ENCODE results near the gene PRDX5.

Gene PRDX5

DNA sequence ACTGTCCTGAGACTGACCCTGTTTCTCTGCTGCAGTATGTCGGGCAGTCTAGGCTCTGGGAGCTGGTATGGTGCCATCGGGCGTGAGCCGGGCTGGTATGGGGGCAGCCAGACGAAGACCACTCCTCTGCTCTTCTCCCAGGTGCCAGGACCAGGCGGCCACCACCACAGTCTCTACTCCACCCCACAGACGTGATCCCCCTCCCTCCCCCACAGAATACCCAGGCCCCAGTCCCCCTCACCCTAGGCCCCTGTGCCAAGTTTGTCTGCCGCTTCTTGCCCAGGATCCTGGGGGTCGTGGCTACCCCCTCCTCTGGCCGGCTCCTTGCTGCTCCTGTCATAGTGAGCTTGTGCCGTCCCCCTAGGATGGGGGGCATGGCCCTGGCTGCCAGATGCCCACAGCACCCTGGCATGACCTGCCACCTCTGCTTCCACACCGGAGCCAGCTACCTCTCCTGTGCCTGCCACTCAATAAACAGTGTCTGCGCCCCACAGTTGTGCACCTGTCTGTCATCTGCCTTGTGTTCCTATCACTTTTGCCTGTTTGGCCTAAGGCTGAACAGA, 28.8 kb upstream of the PRDX5 start:
- DNase-seq (ENCODE audit: low read depth in 2 of 2) = no peak

DNA sequence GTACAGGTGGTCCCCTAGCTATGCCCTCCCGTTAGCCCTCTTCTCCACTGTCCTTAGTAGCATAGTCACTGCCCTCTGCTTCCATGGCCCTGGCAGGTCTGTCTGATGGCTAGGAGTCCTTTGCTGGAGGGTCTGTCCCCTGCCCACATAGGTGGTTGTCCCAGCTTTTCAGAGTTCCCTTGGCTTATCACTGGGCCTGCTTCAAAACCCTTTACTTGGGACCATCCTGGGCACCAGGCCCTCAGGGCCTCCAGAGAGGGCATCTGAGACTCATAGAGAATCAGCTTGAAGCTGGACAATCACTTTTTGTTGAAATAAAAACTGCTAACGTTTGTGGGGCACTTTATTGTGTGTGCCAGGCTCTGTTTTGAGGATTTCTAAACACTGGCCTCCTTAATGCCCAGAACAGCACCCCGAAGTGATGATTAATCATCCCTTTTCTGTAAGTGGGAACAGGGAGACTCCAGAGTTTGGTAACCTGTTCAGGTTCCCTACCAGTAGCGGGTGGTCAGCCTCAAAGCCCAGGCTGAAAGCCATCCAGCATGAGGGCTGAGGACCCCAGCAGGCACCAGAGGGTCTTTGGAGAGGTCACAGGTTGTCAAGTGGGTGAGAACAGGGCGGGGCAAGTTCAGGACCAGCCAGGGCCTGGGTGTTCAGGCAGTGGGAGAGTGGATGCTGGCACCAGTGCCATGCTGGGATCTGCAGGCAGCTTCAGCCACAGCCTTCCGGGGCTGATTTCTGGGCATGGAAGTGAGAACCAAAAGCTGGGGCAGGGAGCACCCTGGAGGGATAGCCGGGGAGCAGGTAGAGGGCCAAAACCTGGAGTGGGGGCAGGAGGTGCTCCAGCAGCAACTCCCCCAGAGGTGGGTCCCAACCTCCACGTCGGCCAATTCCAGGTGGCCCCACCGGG, 27.3 kb upstream of the PRDX5 start:
- DNase-seq (ENCODE audit: low read depth in 2 of 2) = no peak

DNA sequence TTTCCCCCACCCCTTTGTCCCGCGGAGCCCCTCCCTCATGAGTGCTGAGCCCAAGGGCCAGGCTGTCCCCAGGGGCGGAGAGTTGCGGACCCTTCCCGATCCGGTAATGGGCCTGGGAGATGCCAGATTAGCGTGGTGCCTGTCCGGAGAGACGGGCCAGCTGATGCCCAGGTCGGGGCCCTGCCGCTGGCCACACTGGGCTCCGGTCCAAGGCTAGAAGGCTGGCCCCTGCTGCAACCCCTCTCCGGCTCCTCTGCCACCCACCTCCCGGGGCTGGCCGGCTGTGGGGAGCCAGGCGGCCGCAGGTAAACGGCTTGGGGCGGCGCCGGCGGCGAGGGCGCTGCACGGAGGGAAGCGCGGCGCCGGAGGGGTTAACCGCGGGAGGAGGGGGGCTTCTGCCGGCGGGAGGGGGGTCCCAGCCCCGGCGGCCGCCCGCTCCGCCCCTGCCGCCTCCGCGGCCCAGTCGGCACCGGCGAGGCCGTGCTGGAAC, 26.6 kb upstream of the PRDX5 start, which contains the start of gene KCNK4:
KCNK4 (plus strand) TSS at position 41 of the 490 bp plus-strand sequence. CDS start 1,717 bp downstream, outside the sequence.
- no peak for DNase-seq (ENCODE audit: low read depth in 2 of 2)

GRCh38 chr11:64291752-64292459, 26.0 kb upstream of the PRDX5 start:
- no peak for DNase-seq (ENCODE audit: low read depth in 2 of 2)

- DNase-seq (ENCODE audit: low read depth in 2 of 2) = no peak
These were observed 25.3 kb upstream of the PRDX5 start for GRCh38 chr11:64292460-64293254.

- DNase-seq (ENCODE audit: low read depth in 2 of 2) = no peak
These were observed 23.1 kb upstream of the PRDX5 start for GRCh38 chr11:64294774-64295173.

DNA sequence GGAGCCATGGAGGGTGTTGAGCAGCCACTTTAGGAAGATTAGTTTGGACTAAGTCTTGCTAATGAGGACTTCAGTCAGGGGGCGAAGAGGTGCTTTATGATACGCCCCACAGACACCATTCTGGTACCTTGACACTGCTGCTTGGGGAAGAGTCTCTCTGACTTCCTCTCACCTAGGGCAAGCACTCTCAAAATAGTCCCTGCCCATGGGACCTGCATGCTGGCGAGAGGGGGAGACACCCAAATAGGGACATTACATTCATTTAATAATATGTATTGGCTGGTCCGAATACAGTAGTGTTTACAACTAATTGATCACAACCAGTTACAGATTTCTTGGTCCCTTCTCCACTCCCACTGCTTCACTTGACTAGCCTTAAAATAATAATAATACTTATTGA, 22.2 kb upstream of the PRDX5 start:
- no peak for DNase-seq (ENCODE audit: low read depth in 2 of 2)

DNA sequence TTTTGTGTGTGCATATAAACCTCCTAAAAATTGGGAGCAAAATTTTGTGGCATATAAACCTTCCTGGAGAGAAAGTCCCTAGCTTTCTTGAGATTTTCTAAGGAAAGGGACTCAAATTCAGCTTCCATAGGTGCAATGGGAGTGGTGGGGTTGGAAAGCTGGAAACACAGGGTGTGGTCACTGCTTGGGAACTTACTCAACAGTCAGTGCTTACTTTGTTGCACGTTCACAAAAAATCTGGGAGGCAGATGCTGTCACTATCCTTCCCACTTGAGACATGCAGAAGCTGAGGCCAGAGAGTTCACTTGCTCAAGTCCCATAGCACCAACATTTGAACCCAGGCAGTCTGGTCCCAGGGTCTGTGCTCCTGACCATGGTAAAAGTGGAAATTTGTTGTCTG, 21.7 kb upstream of the PRDX5 start:
- DNase-seq (ENCODE audit: low read depth in 2 of 2) = no peak

- no peak for DNase-seq (ENCODE audit: low read depth in 2 of 2)
These were observed 20.9 kb upstream of the PRDX5 start for GRCh38 chr11:64296830-64297698.

DNA sequence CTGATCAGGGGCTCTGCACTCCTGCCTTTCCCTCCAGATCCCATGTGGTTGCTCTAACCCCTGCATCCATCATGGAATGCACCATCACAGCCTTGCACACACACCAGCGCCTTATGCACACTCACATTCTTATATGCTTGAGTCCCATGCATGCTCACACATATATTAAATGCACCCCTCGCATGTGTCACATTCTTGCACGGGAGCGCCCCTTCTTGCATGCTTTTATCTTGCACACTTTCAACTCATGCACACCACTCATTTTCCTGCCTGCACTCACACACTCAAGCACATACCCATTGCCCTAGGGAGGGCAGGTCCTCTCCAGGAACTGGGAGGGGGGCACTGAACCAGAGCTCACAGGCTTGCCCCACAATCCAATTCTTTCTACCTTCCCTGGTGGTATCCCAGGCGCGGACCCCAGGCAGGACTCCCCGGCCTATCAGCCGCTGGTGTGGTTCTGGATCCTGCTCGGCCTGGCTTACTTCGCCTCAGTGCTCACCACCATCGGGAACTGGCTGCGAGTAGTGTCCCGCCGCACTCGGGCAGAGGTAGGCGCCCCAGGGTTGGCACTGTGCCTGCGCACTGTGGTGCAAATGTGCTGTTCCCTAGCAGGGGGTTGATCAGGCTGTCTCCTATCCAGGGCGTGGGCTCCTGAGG, 20.1 kb upstream of the PRDX5 start:
- DNase-seq (ENCODE audit: low read depth in 2 of 2) = no peak

- no peak for DNase-seq (ENCODE audit: low read depth in 2 of 2)
These were observed 18.7 kb upstream of the PRDX5 start for GRCh38 chr11:64298966-64299846.

GRCh38 chr11:64299847-64300648, 17.9 kb upstream of the PRDX5 start, which contains the start of gene CATSPERZ:
Gene CATSPERZ, plus strand, starts transcription at chr11:64300358. Its CDS starts 53 bp downstream, at chr11:64300411.
- no peak for DNase-seq (ENCODE audit: low read depth in 2 of 2)

- no peak for DNase-seq (ENCODE audit: low read depth in 2 of 2)
These were observed 14.6 kb upstream of the PRDX5 start for GRCh38 chr11:64303109-64304031.

DNA sequence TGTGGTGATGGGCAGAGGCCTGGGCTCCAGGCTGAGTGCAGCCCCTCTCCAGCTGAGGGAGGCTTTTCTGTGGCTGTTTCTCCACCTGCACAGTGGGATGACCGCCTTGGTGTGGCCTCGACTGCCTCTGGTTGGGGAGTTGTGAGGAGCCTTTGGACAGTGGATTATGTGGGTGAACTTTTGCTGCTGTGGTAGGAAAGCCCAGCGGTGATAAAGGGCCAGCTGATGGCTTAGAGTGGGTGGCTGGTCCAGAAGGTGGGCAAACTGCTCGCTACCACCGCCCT, 13.9 kb upstream of the PRDX5 start:
- no peak for DNase-seq (ENCODE audit: low read depth in 2 of 2)

- peak; percentile 84 to 92 for DNase-seq (ENCODE audit: low read depth in 2 of 2)
These were observed 13.4 kb upstream of the PRDX5 start for GRCh38 chr11:64304316-64305072.

GRCh38 chr11:64305075-64305690, 12.7 kb upstream of the PRDX5 start, which contains the start of gene ESRRA:
Gene ESRRA, plus strand, starts transcription at chr11:64305524. Its CDS starts 1,656 bp downstream, at chr11:64307180.
- DNase-seq (ENCODE audit: low read depth in 2 of 2) = peak; percentile 99
